IMR-90 (cell line): ENCODE measurements around the gene ZC2HC1B. TPM values are rescaled to one million over a fixed set of nuclear protein-coding genes. Genes with fewer than 3 reads are reported as not detected.

Source experiments
- ATAC-seq: fragments of 200-7000 bp; cut with Tn5 transposase; 2 replicates; pipeline ENCODE4 v1.9.1; 2020; ENCODE audit warnings: low read depth, mild to moderate bottlenecking, moderate library complexity
- BruUV-seq: library from RNA; stranded (reverse); fragments of 400-500 nt; replicated peaks from 2 replicates; lab custom pipeline; 2021; lab: Mats Ljungman, UMichigan
- CTCF ChIA-PET: fragments of 300-600 bp; formaldehyde crosslinking; extraction: SDS; loops from one replicate; lab custom pipeline; 2021; ENCODE audit warnings: antibody characterized with exemption; lab: Yijun Ruan, JAX
- POLR2A ChIA-PET: fragments of 300-600 bp; sonication (Branson Sonifier 250); formaldehyde crosslinking; loops from one replicate; lab custom pipeline; 2022; ENCODE audit warnings: antibody characterized with exemption; ENCODE audit not compliant: unreplicated experiment; lab: Charles Lee
- DNase-seq: peaks from one replicate; pipeline ENCODE4 v3.0.0; 2013
- H2AFZ ChIP-seq: replicated peaks from 2 replicates; pipeline ENCODE3; 2013; ENCODE audit warnings: low read length, mild to moderate bottlenecking; ENCODE audit not compliant: poor library complexity
- H2AK5ac ChIP-seq: 2 replicates; pipeline ENCODE4 v1.6.1; 2013; ENCODE audit warnings: low read depth, low read length, inconsistent platforms
- H2AK9ac ChIP-seq: replicated peaks from 2 replicates; pipeline ENCODE3; 2013; ENCODE audit warnings: mild to moderate bottlenecking, low read depth, low read length, moderate library complexity; ENCODE audit not compliant: poor library complexity
- H2BK120ac ChIP-seq: 2 replicates; pipeline ENCODE4 v1.6.1; 2013; ENCODE audit warnings: low read depth, low read length, inconsistent platforms
- H2BK15ac ChIP-seq: 3 replicates; pipeline ENCODE4 v1.6.1; 2013; ENCODE audit warnings: low read depth, low read length, inconsistent platforms
- H2BK20ac ChIP-seq: 2 replicates; pipeline ENCODE4 v1.6.1; 2013; ENCODE audit warnings: low read depth, mild to moderate bottlenecking, inconsistent platforms, low read length, moderate library complexity
- H2BK5ac ChIP-seq: 2 replicates; pipeline ENCODE4 v1.6.1; 2013; ENCODE audit warnings: mild to moderate bottlenecking, low read depth, low read length, inconsistent platforms; ENCODE audit not compliant: poor library complexity, severe bottlenecking
- H3K14ac ChIP-seq: replicated peaks from 2 replicates; pipeline ENCODE4 v1.6.1; 2013; ENCODE audit warnings: low read depth, low read length, inconsistent platforms
- H3K18ac ChIP-seq: 2 replicates; pipeline ENCODE4 v1.6.1; 2013; ENCODE audit warnings: low read depth, low read length, control low read depth
- H3K23ac ChIP-seq: 2 replicates; pipeline ENCODE4 v1.6.1; 2013; ENCODE audit warnings: low read depth, low read length, inconsistent platforms
- H3K27ac ChIP-seq: 2 replicates; pipeline ENCODE4 v1.5.1; 2013; ENCODE audit warnings: mild to moderate bottlenecking, control low read depth, low read length; ENCODE audit not compliant: insufficient read depth
- H3K27me3 ChIP-seq: 2 replicates; pipeline ENCODE4 v1.6.1; 2013; ENCODE audit warnings: low read length; ENCODE audit not compliant: control insufficient read depth, insufficient read depth
- H3K36me3 ChIP-seq: 2 replicates; pipeline ENCODE4 v1.6.1; 2013; ENCODE audit warnings: low read length, mixed read lengths; ENCODE audit not compliant: control insufficient read depth, insufficient read depth
- H3K4ac ChIP-seq: 2 replicates; pipeline ENCODE4 v1.6.1; 2013; ENCODE audit warnings: low read depth, low read length, inconsistent platforms
- H3K4me1 ChIP-seq: 2 replicates; pipeline ENCODE4 v1.6.1; 2013; ENCODE audit warnings: low read length, mixed read lengths; ENCODE audit not compliant: control insufficient read depth, insufficient read depth
- H3K4me2 ChIP-seq: 2 replicates; pipeline ENCODE4 v1.6.1; 2013; ENCODE audit warnings: low read depth, mild to moderate bottlenecking, control low read depth, low read length, moderate library complexity
- H3K4me3 ChIP-seq: 2 replicates; pipeline ENCODE4 v1.5.1; 2013; ENCODE audit warnings: low read depth, mild to moderate bottlenecking, control low read depth, low read length, moderate library complexity; ENCODE audit not compliant: insufficient read depth
- H3K56ac ChIP-seq: 2 replicates; pipeline ENCODE4 v1.6.1; 2013; ENCODE audit warnings: low read length, inconsistent platforms; ENCODE audit not compliant: insufficient read depth; ENCODE audit errors: extremely low read depth
- H3K79me1 ChIP-seq, 2 experiments: 2 replicates each; pipeline ENCODE4 v1.6.1; 2013; ENCODE audit warnings: low read length in 2 of 2, inconsistent platforms in 1 of 2, low read depth in 1 of 2
- H3K9ac ChIP-seq: 2 replicates; pipeline ENCODE4 v1.6.1; 2013; ENCODE audit warnings: low read depth, low read length, control low read depth
- H3K9me1 ChIP-seq: 2 replicates; pipeline ENCODE4 v1.6.1; 2013; ENCODE audit warnings: low read length, inconsistent platforms; ENCODE audit not compliant: insufficient read depth
- H3K9me3 ChIP-seq: 2 replicates; pipeline ENCODE4 v1.6.1; 2013; ENCODE audit warnings: low read length; ENCODE audit not compliant: control insufficient read depth, insufficient read depth
- H4K20me1 ChIP-seq: 2 replicates; pipeline ENCODE4 v1.6.1; 2013; ENCODE audit warnings: low read length, inconsistent platforms; ENCODE audit not compliant: insufficient read depth
- H4K5ac ChIP-seq: 2 replicates; pipeline ENCODE4 v1.6.1; 2013; ENCODE audit warnings: mild to moderate bottlenecking, low read depth, low read length, control low read depth
- H4K8ac ChIP-seq, 2 experiments: 2 replicates each; pipeline ENCODE4 v1.6.1; 2013; ENCODE audit warnings: low read depth in 2 of 2, low read length in 2 of 2, control low read depth in 1 of 2, inconsistent platforms in 1 of 2
- H4K91ac ChIP-seq: 2 replicates; pipeline ENCODE4 v1.6.1; 2013; ENCODE audit warnings: low read depth, low read length, inconsistent platforms; ENCODE audit not compliant: insufficient read depth
- MAFK ChIP-seq: IDR thresholded peaks from 2 replicates; pipeline ENCODE4 v1.6.1; 2012; ENCODE audit warnings: low read depth, low read length, improper control_type of control experiment
- MAZ ChIP-seq: IDR thresholded peaks from 2 replicates; pipeline ENCODE4 v1.6.1; 2012; ENCODE audit warnings: low read depth, mild to moderate bottlenecking, low read length, improper control_type of control experiment, moderate library complexity, borderline replicate concordance
- NFE2L2 ChIP-seq: fragments of 150-350 bp; IDR thresholded peaks from 2 replicates; pipeline ENCODE4 v1.6.1; 2016; ENCODE audit warnings: low read depth, mild to moderate bottlenecking, low read length
- RCOR1 ChIP-seq: IDR thresholded peaks from 2 replicates; pipeline ENCODE4 v1.6.1; 2012; ENCODE audit warnings: mild to moderate bottlenecking, low read length, improper control_type of control experiment; ENCODE audit not compliant: insufficient replicate concordance
- SMC3 ChIP-seq: fragments of 150-350 bp; IDR thresholded peaks from 2 replicates; pipeline ENCODE4 v1.6.1; 2016; ENCODE audit warnings: low read depth, mild to moderate bottlenecking, antibody characterized with exemption, low read length, moderate library complexity
- WGBS, 2 experiments: methylation state at CpG; one replicate each; pipeline versions ENCODE4 v1.1.5 to v1.1.7; 2013; ENCODE audit warnings: missing lambda C conversion rate in 2 of 2; ENCODE audit not compliant: insufficient read length in 1 of 2; ENCODE audit errors: extremely low coverage in 2 of 2; 5-methylcytosine and 5-hydroxymethylcytosine counted together
- dilution Hi-C: fragments of 300-500 bp; cut with HindIII; formaldehyde crosslinking; loops from one replicate; pipeline ENCODE4 v1.14.3; 2018; ENCODE audit warnings: low sequenced_read_pairs; ENCODE audit not compliant: unreplicated experiment
- in situ Hi-C: fragments of 300-500 bp; cut with MboI; formaldehyde crosslinking; loops from 3 replicates; pipeline ENCODE4 v1.14.3; 2019; ENCODE audit warnings: low sequenced_read_pairs, inconsistent platforms, mixed read lengths
- intact Hi-C: fragments of 100-400 bp; cut with micrococcal nuclease; formaldehyde crosslinking; loops from 2 replicates; pipeline ENCODE4 v1.10.0; 2022
- polyA plus RNA-seq, 3 experiments: library from polyadenylated mRNA; depleted of rRNA; stranded (reverse); fragments of >200 nt; gene quantifications; 2 replicates each; pipeline ENCODE4 v1.2.3, GENCODE V29; 2012; ENCODE audit warnings: low replicate concordance in 1 of 3
- total RNA-seq: library from RNA; depleted of rRNA; stranded (reverse); fragments of >200 nt; gene quantifications from 2 replicates; pipeline ENCODE4 v1.2.3, GENCODE V29; 2012
- TF ChIP-seq, protein P1 (sequence below): fragments of 150-350 bp; IDR thresholded peaks from 2 replicates; pipeline ENCODE4 v1.6.1; 2016; ENCODE audit warnings: low read depth, mild to moderate bottlenecking, low read length, moderate library complexity, borderline replicate concordance
- TF ChIP-seq, protein P2 (sequence below): fragments of 150-350 bp; IDR thresholded peaks from 2 replicates; pipeline ENCODE4 v1.6.1; 2017; ENCODE audit warnings: mild to moderate bottlenecking, antibody characterized with exemption, low read length, low read depth

ZC2HC1B gene
- total and polyA plus RNA-seq, 2 of the 4 experiments (the other 2 are of a cell fraction), result not detected

DNA sequence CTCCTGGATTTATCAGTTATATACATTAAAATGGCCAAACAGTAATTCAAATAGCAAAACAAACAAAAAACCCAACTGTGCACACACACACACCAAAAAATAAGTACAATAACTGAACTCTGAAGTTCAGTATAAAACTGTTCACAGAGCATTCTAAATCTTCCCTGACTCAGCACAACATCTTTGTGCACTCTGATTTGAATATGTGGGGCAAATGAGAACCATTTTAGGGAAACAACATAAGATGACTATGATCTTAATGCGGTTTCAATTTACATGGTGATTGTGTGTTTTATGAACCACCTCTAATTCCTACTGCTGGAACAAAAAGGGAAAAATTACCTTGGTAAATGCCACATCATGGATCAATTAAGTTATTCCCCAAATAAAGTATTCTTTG is 102.0 kb downstream of the ZC2HC1B start:
- H3K23ac ChIP-seq, result no peak overlapping the region
- H3K9ac ChIP-seq, result no peak overlapping the region
- peaks cover 0 to 15% of the 10 kb centered on the region in 2 experiments; a peak in 1 of 4 replicates for H3K79me1 ChIP-seq
- H3K27ac ChIP-seq, result no peak overlapping the region
- H4K91ac ChIP-seq, result no peak overlapping the region
- peaks cover 8% of the 10 kb centered on the region for H3K27me3 ChIP-seq
- POLR2A ChIA-PET, result interaction anchor here (0.6 kb wide), 1 partner anchor 134 kb away, joined by 3 read pairs; no protein-coding TSS in a partner anchor
- H3K14ac ChIP-seq, result no peak overlapping the region
- intact Hi-C loops, result no loop called here
- H2BK15ac ChIP-seq, result no peak overlapping the region
- no peak overlapping the region for H3K4me2 ChIP-seq
- TF ChIP-seq MAFK (peak; percentile 59), MAZ (no peak), NFE2L2 (no peak), RCOR1 (no peak), SMC3 (no peak)
- TF ChIP-seq, protein P1, sequence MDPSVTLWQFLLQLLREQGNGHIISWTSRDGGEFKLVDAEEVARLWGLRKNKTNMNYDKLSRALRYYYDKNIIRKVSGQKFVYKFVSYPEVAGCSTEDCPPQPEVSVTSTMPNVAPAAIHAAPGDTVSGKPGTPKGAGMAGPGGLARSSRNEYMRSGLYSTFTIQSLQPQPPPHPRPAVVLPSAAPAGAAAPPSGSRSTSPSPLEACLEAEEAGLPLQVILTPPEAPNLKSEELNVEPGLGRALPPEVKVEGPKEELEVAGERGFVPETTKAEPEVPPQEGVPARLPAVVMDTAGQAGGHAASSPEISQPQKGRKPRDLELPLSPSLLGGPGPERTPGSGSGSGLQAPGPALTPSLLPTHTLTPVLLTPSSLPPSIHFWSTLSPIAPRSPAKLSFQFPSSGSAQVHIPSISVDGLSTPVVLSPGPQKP, result no peak
- TF ChIP-seq, protein P2, sequence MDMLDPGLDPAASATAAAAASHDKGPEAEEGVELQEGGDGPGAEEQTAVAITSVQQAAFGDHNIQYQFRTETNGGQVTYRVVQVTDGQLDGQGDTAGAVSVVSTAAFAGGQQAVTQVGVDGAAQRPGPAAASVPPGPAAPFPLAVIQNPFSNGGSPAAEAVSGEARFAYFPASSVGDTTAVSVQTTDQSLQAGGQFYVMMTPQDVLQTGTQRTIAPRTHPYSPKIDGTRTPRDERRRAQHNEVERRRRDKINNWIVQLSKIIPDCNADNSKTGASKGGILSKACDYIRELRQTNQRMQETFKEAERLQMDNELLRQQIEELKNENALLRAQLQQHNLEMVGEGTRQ, result no peak
- H3K9me3 ChIP-seq, result no peaks in the 10 kb centered on the region
- no peak for DNase-seq
- dilution Hi-C loops, result no loop called here
- ATAC-seq, result no peak
- H4K5ac ChIP-seq, result no peak overlapping the region
- no peak overlapping the region for H3K4me3 ChIP-seq
- peaks cover 5% of the 10 kb centered on the region; the same call in 1 of the 2 replicates for H3K4me1 ChIP-seq
- H3K18ac ChIP-seq, result no peak overlapping the region
- peaks cover 8% of the 10 kb centered on the region for H3K36me3 ChIP-seq
- H3K9me1 ChIP-seq, result peaks cover 6% of the 10 kb centered on the region
- no peak overlapping the region for H3K4ac ChIP-seq
- no peak overlapping the region for H3K56ac ChIP-seq
- H2BK5ac ChIP-seq, result no peak overlapping the region
- H2BK120ac ChIP-seq, result no peak overlapping the region
- no TSS peak for BruUV-seq
- H2BK20ac ChIP-seq, result no peak overlapping the region
- H2AK9ac ChIP-seq, result no peak overlapping the region
- CTCF ChIA-PET, result no interaction called here
- H2AK5ac ChIP-seq, result no peak overlapping the region
- 0 out of 2 replicates have a peak, but pooled peaks cover 5% of the 10 kb centered on the region for H4K20me1 ChIP-seq
- no peak overlapping the region for H2AFZ ChIP-seq
- in situ Hi-C loops, result no loop called here
- no peak overlapping the region for H4K8ac ChIP-seq
- WGBS, 2 experiments, result no CpG with 5 or more reads among the region's 1 CpG
